GM18873 (cell line): ENCODE results near the gene DOCK9.

ENCODE experiments used
- ATAC-seq: cut with Tn5 transposase; IDR thresholded peaks from one replicate; pipeline ENCODE4 v1.9.1; 2021; ENCODE audit warnings: mild to moderate bottlenecking, moderate library complexity, moderate number of reproducible peaks; ENCODE audit not compliant: unreplicated experiment, low FRiP score

Gene DOCK9

GRCh38 chr13:98955336-98955735 is 22.5 kb downstream of the DOCK9 start:
- ATAC-seq: no peak

DNA sequence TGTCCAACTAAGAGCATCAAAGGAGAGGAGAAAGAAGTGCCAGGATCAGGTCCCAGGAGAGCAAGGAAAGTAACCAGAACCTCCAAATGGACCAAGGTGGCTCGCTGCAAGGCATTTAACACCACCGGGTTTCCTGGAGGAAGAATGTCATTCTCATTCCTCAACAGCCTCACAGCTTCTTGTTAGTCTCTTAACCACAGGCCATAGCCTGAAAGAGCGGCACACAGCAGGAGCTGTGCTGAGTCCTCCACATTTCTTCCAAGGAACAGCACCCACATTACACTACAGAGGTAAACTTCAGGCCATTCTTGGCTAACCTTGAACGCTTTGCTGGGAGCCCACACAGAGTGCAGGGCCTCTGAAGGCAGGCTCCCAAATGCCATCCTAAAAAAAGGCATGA is 23.6 kb downstream of the DOCK9 start:
- no peak for ATAC-seq

DNA sequence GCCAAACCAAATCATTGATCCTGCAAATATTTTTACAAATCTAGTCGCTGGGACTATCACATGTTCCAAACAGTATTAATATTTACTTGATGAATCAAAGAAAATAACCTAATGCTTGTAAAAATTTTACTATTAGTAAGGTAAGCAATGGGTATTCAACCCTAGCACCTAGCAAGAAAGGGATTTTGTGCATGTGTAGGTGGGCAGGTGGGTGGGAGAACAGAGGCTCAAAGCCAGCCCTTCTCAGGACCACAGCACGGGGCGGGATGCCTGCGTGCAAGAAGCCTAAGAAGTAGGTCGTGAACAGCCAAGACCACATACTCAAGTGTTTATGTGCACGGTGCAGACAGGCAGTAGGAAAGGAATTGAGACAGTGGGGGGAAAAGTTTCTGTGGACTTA is 26.6 kb downstream of the DOCK9 start:
- ATAC-seq: no peak

- no peak for ATAC-seq
Observed at GRCh38 chr13:98950705-98951104, 27.2 kb downstream of the DOCK9 start.

DNA sequence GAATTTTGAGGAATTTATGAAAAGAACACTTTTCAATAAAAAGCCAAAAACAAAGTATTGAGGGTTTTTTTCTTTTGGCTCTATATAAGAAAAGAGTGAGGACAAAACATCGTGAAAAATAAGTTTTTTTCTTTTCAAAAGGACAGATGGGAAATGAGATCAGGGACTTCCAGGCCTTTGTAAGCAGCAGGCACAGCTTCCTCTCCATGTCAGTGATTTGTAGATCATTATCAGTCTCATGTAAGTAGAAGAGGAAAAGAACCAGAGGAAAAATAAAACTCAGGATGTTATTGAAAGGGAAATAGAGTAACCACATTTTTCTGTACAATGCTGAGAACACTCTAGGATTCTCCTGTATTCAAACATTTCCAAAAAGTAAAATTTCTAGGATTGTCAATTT is 29.9 kb downstream of the DOCK9 start:
- ATAC-seq: no peak

DNA sequence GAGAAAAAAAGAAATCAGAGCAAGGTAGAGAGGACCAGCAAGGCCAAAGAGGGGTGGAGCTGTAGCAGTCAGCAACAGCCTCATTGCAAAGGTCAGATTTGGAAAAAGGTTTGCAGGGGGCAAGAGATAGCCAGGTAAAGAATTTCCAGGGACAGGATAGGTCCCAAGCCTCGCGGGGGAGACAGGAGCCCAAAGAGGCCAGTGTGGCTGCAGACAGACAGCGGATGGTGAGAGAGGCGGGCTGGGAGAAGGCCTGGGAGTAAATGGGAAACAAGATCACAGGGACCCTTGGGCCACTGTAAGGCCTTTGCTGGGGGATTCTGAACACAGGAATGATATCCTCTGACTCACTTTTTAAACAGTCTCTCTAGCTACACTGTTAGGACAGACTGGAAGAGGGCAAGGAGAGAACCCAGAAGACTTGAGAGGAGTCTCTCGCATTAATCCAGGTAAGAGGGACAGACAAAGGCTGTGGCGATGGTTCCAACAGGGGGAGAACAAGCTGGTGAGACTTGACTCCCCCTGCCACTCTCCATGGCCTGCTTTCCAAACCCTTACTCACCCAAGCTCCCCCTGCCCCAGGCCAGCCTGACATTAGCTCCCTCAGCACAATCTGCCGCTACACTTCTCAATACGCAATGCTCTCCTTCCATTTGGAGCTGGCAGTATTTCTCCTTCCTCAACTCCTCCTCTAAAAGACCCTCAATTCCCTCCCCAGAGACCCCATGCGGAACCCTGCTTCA is 31.8 kb downstream of the DOCK9 start:
- no peak for ATAC-seq

DNA sequence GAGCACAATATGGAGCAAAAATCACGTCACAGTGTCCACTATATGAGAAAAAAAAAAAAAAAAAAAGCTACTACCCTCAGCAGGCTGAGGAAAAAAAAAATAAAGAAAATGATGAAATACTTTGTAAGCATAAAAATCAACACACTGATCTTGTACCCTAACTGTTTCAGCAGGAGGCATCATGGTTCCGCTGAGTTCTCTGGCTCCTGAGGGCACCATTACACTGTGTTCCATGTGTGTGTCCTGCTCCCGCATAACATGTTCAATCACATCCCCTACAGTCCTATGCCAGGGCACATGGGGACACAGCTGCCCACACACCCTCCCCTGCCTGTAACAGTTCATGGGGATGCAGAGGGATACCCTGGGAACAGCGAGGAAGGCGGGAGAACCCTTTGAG is 33.5 kb downstream of the DOCK9 start:
- ATAC-seq: no peak

- no peak for ATAC-seq
Observed at GRCh38 chr13:98942997-98943396, 34.9 kb downstream of the DOCK9 start.

- ATAC-seq: no peak
Observed at GRCh38 chr13:98942485-98942884, 35.4 kb downstream of the DOCK9 start.

GRCh38 chr13:98941536-98941935 is 36.3 kb downstream of the DOCK9 start:
- no peak for ATAC-seq

- no peak for ATAC-seq
Observed at GRCh38 chr13:98941126-98941525, 36.7 kb downstream of the DOCK9 start.

GRCh38 chr13:98940325-98941001 is 37.4 kb downstream of the DOCK9 start:
- no peak for ATAC-seq

- no peak for ATAC-seq
Observed at GRCh38 chr13:98939660-98940191, 38.1 kb downstream of the DOCK9 start.

DNA sequence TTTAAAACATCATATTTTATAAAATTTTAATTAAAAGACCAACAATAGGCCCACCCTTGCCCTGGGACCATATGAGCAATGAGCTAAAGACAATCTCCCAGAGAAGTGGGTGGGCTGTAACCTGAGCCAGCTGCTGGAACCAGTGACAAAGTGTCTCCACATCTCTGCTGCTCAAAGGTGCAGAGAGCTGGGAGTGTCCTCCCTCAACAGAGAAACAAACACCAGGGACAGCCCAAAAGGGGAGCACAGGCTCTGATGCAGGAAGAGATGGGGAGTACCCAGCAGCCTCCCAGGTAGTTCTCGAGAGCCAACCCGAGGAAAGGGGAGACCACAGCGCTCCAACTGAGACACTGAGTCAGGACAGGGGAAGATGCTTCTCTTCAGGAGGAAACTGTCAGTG is 39.1 kb downstream of the DOCK9 start:
- no peak for ATAC-seq

DNA sequence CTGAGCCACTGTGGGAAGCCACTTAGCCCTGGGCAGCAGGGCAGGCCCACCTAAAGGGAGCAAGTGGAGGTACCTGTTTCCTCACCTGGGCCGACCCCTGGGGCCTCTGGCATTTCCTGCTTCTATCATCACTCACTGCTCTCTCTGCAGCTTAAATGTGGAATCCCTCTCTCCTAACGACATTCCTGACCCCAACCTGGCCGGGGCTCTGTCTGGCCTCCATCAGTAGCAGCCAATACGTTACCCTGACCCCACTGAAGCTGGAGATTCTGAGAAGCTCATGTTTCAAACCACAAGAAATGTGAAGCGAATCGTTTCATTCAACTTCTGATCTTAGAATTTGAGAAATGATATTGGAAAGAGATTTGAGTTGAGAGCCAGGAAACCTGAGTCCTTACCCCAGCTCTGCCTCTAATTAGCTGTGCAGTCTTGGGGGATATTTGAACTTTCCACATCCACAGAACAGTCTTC is 39.9 kb downstream of the DOCK9 start:
- no peak for ATAC-seq

- no peak for ATAC-seq
Observed at GRCh38 chr13:98934243-98934642, 43.6 kb downstream of the DOCK9 start.

DNA sequence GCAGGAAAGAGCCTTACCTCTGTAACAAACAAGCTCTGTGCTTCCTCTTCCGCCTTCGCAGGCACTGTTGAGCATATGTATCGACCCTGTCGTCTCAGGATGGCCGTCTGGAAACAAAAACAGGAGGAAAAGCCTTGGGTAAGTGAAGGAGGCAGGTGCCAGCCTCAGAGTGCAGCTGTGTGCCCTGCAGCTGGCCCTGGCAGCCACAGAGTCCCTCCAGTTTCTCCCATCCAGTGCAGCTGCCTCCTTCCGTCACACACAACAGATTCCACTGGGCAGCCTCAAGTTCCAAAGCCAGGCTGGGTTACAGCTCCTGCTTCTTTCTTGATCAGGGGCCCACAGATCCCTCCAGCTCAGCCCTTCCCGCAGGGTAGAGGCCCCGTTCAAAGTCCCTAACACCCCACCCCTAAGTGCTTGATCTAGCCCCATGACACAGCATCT is 47.7 kb downstream of the DOCK9 start:
- no peak for ATAC-seq

- no peak for ATAC-seq
Observed at GRCh38 chr13:98927951-98928927, 49.6 kb downstream of the DOCK9 start.

DNA sequence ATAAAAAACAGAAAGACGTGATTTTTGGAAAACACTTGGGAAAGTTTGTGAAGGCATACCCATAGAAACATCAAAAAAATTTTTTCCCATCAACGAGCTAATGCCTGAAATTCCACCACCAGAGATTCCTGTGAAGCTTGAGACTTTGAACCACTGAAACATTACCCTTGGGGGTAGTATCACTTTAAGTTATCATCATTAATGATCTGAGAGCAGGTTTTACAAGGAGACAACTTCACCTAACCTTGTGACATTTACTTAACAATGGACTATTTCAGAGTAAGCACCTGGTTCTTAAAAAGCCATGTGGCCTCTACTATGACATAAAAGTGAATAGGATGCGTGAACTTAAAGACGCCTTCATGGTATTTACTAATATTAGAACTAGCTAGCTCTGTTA is 51.9 kb downstream of the DOCK9 start:
- ATAC-seq: no peak

GRCh38 chr13:98923641-98924397 is 54.0 kb downstream of the DOCK9 start:
- ATAC-seq: no peak
